Lung (tissue), 12 donors: ENCODE results near the gene FAM3A. TPM values are rescaled to one million over a fixed set of nuclear protein-coding genes. Genes with fewer than 3 reads are reported as not detected.

Source experiments
- ATAC-seq: fragments of 200-7000 bp; cut with Tn5 transposase; one replicate; pipeline ENCODE4 v1.9.1; 2020; ENCODE audit warnings: moderate number of reproducible peaks; ENCODE audit not compliant: insufficient read depth, low FRiP score
- DNase-seq, 3 donors: peaks; one replicate each; pipeline ENCODE4 v3.0.0-alpha.2; 2013 to 2017
- H3K27ac ChIP-seq, 2 donors: one replicate each; pipeline ENCODE4 v1.5.1; 2013; ENCODE audit warnings: mild to moderate bottlenecking in 2 of 2, moderate library complexity in 2 of 2, control low read depth in 1 of 2, inconsistent platforms in 1 of 2, low read depth in 1 of 2, low read length in 1 of 2
- H3K27me3 ChIP-seq, 3 donors: one replicate each; pipeline ENCODE4 v1.5.1; 2013; ENCODE audit warnings: low read length in 2 of 3; ENCODE audit not compliant: control insufficient read depth in 3 of 3, insufficient read depth in 3 of 3
- H3K36me3 ChIP-seq, 4 donors: one replicate each; pipeline ENCODE4 v1.5.1; 2013; ENCODE audit warnings: low read length in 4 of 4, mild to moderate bottlenecking in 1 of 4, moderate library complexity in 1 of 4; ENCODE audit not compliant: control insufficient read depth in 4 of 4, insufficient read depth in 4 of 4
- H3K4me1 ChIP-seq, 5 donors: one replicate each; pipeline ENCODE4 v1.5.1; 2013; ENCODE audit warnings: low read length in 5 of 5, mild to moderate bottlenecking in 2 of 5, moderate library complexity in 1 of 5; ENCODE audit not compliant: control insufficient read depth in 5 of 5, insufficient read depth in 5 of 5
- H3K4me3 ChIP-seq: one replicate; pipeline ENCODE4 v1.5.1; 2013; ENCODE audit warnings: mild to moderate bottlenecking, control low read depth, moderate library complexity
- H3K9ac ChIP-seq, 2 donors: one replicate each; pipeline ENCODE4 v1.5.1; 2013; ENCODE audit warnings: low read length in 2 of 2, control low read depth in 1 of 2; ENCODE audit not compliant: insufficient read depth in 1 of 2
- H3K9me3 ChIP-seq, 4 donors: one replicate each; pipeline ENCODE4 v1.5.1; 2013; ENCODE audit warnings: low read length in 3 of 4, mild to moderate bottlenecking in 1 of 4, moderate library complexity in 1 of 4; ENCODE audit not compliant: control insufficient read depth in 4 of 4, insufficient read depth in 3 of 4
- WGBS, 2 donors: extraction: QIAGEN DNeasy Blood & Tissue Kit; methylation state at CpG; one replicate each; pipeline ENCODE4 v1.1.7; 2013; 5-methylcytosine and 5-hydroxymethylcytosine counted together
- polyA plus RNA-seq, 2 donors: library from polyadenylated mRNA; stranded (reverse); fragments of 200-250 nt; gene quantifications; one replicate each; pipeline ENCODE4 v1.2.1, GENCODE V29; 2013
- total RNA-seq, 2 donors: library from RNA; depleted of rRNA in 1 of 2; stranded (reverse); fragments of >200 nt in 1 of 2; gene quantifications; one replicate each; pipeline ENCODE4 v1.2.1, GENCODE V29; 2014 to 2021
- TF ChIP-seq, protein P1 (sequence below): IDR thresholded peaks from 2 replicates; pipeline ENCODE4 v1.5.1; 2012; ENCODE audit warnings: mild to moderate bottlenecking; ENCODE audit errors: control extremely low read depth, extremely low read depth
- donor health status: control.
- donor health status: control.
- donor health status: Bipolar disorder and iron deficiency.
- donor health status: healthy.
- donor health status: DM: yes; HTN: yes; CAD: no.

Gene FAM3A
- total and polyA plus RNA-seq, 4 donors: 21.5 to 61.2 (median 46.2) TPM

DNA sequence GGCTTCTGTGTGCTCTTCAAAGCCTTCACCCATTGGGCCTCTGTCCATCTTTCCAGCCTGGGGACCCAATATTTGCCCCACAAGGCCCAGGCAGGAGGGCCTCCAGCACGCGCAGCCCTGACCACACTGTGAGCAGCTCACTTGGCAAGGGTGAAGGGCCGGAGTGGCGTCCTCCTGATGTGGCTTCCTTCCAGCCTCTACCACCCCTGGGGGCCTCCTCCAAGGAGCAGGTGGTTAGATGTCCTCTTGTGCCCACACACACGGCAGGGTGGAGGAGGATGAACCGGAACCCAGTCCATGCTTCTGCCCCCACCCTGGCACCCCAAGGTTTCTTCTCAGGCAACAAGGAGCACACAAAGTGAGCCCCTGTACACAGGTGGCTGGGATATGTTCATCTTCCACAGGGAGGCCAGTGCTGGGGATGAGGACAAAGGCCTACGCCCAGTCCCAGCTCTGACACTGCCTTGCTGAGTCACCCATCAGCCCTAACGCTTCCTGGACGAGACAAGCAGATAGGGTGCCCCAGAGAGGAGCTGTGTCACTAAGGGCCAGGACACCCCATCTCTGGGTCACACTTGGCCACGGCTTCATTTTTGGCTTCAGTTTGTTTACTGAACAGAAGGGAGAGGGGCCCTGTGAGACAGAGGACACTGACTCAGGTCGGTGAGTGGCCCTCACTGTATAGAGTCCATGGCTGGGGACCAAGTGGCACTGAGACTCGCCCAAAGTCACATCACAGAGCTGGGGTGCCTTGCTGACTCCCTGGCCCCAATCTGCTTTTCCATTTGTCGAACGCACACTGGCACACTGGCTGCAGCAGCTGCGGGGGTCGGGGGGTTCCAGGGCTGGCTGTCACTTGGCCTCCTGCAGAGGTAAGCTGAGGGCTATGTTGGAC, 31.5 kb downstream of the FAM3A start:
- DNase-seq (no peak), ATAC-seq (no peak)
- TF ChIP-seq, protein P1, sequence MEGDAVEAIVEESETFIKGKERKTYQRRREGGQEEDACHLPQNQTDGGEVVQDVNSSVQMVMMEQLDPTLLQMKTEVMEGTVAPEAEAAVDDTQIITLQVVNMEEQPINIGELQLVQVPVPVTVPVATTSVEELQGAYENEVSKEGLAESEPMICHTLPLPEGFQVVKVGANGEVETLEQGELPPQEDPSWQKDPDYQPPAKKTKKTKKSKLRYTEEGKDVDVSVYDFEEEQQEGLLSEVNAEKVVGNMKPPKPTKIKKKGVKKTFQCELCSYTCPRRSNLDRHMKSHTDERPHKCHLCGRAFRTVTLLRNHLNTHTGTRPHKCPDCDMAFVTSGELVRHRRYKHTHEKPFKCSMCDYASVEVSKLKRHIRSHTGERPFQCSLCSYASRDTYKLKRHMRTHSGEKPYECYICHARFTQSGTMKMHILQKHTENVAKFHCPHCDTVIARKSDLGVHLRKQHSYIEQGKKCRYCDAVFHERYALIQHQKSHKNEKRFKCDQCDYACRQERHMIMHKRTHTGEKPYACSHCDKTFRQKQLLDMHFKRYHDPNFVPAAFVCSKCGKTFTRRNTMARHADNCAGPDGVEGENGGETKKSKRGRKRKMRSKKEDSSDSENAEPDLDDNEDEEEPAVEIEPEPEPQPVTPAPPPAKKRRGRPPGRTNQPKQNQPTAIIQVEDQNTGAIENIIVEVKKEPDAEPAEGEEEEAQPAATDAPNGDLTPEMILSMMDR: no peak
- Histone ChIP-seq H3K4me1 (peaks cover 0 to 9% (median 0%) of the 10 kb centered on the region in 5 donors), H3K27ac (peak overlapping the region in 1 of 2 donors; percentile 35), H3K36me3 (peaks cover 0 to 7% (median under 1%) of the 10 kb centered on the region in 4 donors), H3K27me3 (no peaks in the 10 kb centered on the region), H3K9me3 (peaks cover 0 to 2% (median 0%) of the 10 kb centered on the region in 4 donors), H3K9ac (no peak overlapping the region), H3K4me3 (no peak overlapping the region)
- 84 to 94% methylated on average over 11 to 16 of the region's 16 CpGs for WGBS, 2 donors

DNA sequence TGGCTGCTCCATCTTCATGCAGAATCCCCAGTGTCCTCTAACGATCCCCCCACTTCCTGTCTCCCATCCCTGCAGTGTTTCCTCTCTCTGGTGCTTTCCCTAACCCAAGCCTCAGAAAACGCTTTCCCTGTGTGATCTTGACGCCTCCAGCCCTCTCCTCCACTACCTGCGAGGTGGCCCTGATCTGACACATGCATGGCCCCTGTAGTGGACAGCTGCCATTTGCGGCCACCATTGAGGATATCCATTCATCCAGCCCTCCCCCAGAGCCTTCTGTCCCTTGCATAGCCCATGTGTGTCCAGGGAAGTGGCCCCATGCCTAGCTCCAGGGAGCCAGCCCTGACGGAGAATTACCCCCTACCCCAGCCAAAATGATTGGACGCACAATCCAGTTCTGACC, 32.7 kb downstream of the FAM3A start:
- H3K4me1 ChIP-seq: peaks cover 0 to 4% (median 0%) of the 10 kb centered on the region in 5 donors

DNA sequence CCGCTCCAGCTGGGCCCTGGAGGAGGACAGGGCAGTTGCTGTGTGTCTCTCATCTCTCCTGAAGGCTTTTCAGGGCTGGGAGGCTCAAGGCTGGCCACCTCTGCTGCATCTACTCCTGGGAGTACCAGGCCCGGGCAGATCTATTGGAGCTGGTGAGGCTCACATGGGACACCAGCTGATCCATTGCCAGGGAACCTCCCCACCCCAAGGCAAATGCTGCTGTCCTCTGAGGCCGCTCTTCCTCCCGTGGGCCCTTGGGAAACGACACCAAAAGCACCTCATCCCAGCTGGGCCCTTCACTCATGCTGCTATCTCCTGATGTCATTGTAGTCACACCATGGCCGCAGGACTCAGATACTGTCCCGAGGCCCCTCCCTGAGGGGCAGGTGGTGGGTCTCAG, 33.2 kb downstream of the FAM3A start:
- H3K9ac ChIP-seq: no peak overlapping the region
- H3K27ac ChIP-seq: no peak overlapping the region
- DNase-seq (no peak), ATAC-seq (no peak)
- H3K4me3 ChIP-seq: no peak overlapping the region
- WGBS, 2 donors: 75 to 81% methylated on average over 6 to 7 of the region's 7 CpGs
- peaks cover 0 to 4% (median 0%) of the 10 kb centered on the region in 5 donors for H3K4me1 ChIP-seq
- no peaks in the 10 kb centered on the region for H3K27me3 ChIP-seq
- peaks cover 0 to 2% (median 0%) of the 10 kb centered on the region in 4 donors for H3K9me3 ChIP-seq
- peaks cover 0 to 7% (median under 1%) of the 10 kb centered on the region in 4 donors for H3K36me3 ChIP-seq
- TF ChIP-seq, protein P1: no peak

More for the DNA sequence above, 32.7 kb downstream of the FAM3A start:
- DNase-seq: no peak
- Histone ChIP-seq H3K9me3 (peaks cover 0 to 2% (median 0%) of the 10 kb centered on the region in 4 donors), H3K27me3 (no peaks in the 10 kb centered on the region), H3K9ac (no peak overlapping the region), H3K27ac (no peak overlapping the region), H3K4me3 (no peak overlapping the region), H3K36me3 (peaks cover 0 to 7% (median under 1%) of the 10 kb centered on the region in 4 donors)
- no peak for ATAC-seq
- TF ChIP-seq, protein P1: no peak
- WGBS, 2 donors: 78 to 87% methylated on average over 7 of the region's 7 CpGs
